Upper lobe of right lung (tissue), 1 donor: ENCODE measurements around the gene ODR4. TPM values are rescaled to one million over a fixed set of nuclear protein-coding genes. Genes with fewer than 3 reads are reported as not detected.
A peak's percentile ranks its signal among the peaks of the same experiment; 100 is the strongest.
"Not testable (repeated sequence)": the region's sequence is repeated elsewhere in the genome, so short reads cannot be mapped to it uniquely, and the experiment has no call there.

ENCODE experiments used
- ATAC-seq: fragments of 200-7000 bp; cut with Tn5 transposase; one replicate; pipeline ENCODE4 v1.9.1; 2020; ENCODE audit warnings: mild to moderate bottlenecking, moderate library complexity
- DNase-seq: peaks from one replicate; pipeline ENCODE4 v3.0.0-alpha.2; 2020
- H3K27ac ChIP-seq: fragments of 200-600 bp; one replicate; pipeline ENCODE4 v1.8.0; 2022
- H3K27me3 ChIP-seq: fragments of 200-600 bp; one replicate; pipeline ENCODE4 v1.8.0; 2022; ENCODE audit warnings: mild to moderate bottlenecking
- H3K36me3 ChIP-seq: fragments of 200-600 bp; one replicate; pipeline ENCODE4 v1.8.0; 2022
- H3K4me1 ChIP-seq: fragments of 200-600 bp; one replicate; pipeline ENCODE4 v1.8.0; 2022
- H3K4me3 ChIP-seq: fragments of 200-600 bp; one replicate; pipeline ENCODE4 v1.8.0; 2022; ENCODE audit warnings: mild to moderate bottlenecking
- H3K9me3 ChIP-seq: fragments of 200-600 bp; one replicate; pipeline ENCODE4 v1.8.0; 2022
- intact Hi-C: fragments of 100-400 bp; cut with DNase I; formaldehyde crosslinking; loops from one replicate; pipeline ENCODE4 v1.11.0; 2022
- total RNA-seq: library from RNA; stranded (reverse); fragmentation: NEBNext Ultra II Directional; extraction: Animal tissue kit (Norgen Biotek cat#: 25700); gene quantifications from one replicate; pipeline ENCODE4 v1.2.1, GENCODE V29; 2021
- TF ChIP-seq, protein P1 (sequence below): fragments of 200-600 bp; IDR thresholded peaks from one replicate; pipeline ENCODE4 v1.8.0; 2022; ENCODE audit warnings: antibody characterized with exemption
- donor health status: DM: no; HTN: yes; CAD: no; lungs with severe emphysema.

Gene ODR4
- total RNA-seq, 1 donor from 2014 or later, result 21.6 TPM

- Histone ChIP-seq H3K9me3 (no peaks in the 10 kb centered on the region), H3K36me3 (peaks cover 100% of the 10 kb centered on the region), H3K4me3 (no peak overlapping the region), H3K4me1 (no peaks in the 10 kb centered on the region), H3K27me3 (no peaks in the 10 kb centered on the region), H3K27ac (no peak overlapping the region)
- intact Hi-C loops, result no loop called here
- DNase-seq, result no peak
- TF ChIP-seq, protein P1, sequence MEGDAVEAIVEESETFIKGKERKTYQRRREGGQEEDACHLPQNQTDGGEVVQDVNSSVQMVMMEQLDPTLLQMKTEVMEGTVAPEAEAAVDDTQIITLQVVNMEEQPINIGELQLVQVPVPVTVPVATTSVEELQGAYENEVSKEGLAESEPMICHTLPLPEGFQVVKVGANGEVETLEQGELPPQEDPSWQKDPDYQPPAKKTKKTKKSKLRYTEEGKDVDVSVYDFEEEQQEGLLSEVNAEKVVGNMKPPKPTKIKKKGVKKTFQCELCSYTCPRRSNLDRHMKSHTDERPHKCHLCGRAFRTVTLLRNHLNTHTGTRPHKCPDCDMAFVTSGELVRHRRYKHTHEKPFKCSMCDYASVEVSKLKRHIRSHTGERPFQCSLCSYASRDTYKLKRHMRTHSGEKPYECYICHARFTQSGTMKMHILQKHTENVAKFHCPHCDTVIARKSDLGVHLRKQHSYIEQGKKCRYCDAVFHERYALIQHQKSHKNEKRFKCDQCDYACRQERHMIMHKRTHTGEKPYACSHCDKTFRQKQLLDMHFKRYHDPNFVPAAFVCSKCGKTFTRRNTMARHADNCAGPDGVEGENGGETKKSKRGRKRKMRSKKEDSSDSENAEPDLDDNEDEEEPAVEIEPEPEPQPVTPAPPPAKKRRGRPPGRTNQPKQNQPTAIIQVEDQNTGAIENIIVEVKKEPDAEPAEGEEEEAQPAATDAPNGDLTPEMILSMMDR, result no peak
- ATAC-seq, result no peak
These were observed 34.9 kb upstream of the ODR4 start for GRCh38 chr1:186340772-186341171.

- ATAC-seq, H3K27me3 ChIP-seq, H3K4me3 ChIP-seq, H3K9me3 ChIP-seq, DNase-seq, H3K4me1 ChIP-seq, intact Hi-C loops, H3K27ac ChIP-seq: not testable (repeated sequence)
- H3K36me3 ChIP-seq, result peaks cover 99% of the 10 kb centered on the region
These were observed 27.6 kb upstream of the ODR4 start for GRCh38 chr1:186347837-186348691.

DNA sequence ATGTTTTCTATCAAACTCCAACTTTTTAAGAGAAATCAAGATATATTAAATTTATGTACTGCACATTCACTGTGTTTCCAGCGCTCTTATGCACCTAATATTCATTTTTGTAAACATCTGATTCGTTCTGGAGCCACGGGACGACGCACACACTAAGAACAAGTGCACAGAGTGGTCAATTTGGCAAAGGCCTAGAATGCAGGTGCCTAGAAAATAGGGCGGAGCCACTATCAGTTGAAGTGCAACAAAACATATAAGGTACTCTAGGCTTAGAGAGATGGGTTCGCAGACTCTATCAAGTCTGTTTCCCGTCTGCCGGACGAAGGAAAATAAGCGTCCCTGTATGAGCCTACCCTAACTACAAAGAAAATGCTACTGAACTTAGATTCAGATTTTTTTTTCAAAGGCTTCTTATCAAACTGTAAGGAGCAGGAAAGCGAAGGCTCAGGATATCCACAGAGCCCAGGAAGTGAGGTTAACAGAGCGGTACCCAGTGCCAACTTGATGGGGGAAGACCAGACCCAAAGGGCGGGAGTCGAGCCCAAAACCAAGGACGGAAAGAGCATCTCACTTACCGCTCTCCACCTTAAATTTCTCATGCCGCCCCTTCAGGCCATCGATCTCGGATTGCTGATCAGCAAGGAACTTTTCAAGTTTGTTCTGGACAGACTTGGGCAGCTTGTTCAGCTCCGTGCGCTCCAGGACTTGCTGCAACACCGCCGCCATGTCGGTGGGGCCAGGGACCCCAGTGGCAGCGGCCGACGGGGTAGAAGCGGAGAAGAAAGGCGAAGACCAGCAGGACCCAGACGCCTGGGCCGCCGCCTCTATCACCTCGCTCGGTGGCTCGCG lies 1.1 kb upstream of the ODR4 start:
- Histone ChIP-seq H3K9me3 (no peaks in the 10 kb centered on the region), H3K27me3 (no peaks in the 10 kb centered on the region), H3K4me3 (peak overlapping the region; percentile 83), H3K27ac (peak overlapping the region; percentile 95), H3K36me3 (peaks cover 35% of the 10 kb centered on the region), H3K4me1 (peaks cover 19% of the 10 kb centered on the region)
- DNase-seq (no peak), ATAC-seq (no peak)
- intact Hi-C loops, result no loop called here
- TF ChIP-seq, protein P1, result no peak

DNA sequence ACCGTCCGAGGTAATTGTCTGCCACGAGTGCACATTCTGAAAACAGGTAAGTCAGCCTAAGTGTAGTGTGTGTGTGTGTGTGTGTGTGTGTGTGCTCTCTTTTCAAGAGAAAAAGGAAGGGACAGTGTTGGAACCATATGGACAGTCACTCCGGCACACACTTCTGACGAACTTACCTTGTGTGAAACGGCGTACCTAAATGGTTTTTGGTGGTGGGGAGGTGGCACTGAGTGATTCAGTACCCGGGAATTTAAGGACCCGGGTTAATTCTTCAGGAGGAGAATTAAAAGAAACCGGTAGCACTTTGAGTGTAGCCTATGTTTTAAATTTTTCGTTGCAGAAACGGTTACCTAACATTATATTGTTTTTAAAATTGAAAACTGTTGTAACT lies 286 bp downstream of the ODR4 start:
- peaks cover 19% of the 10 kb centered on the region for H3K4me1 ChIP-seq

GRCh38 chr1:186386725-186387383 lies 11.2 kb downstream of the ODR4 start:
- no peak for DNase-seq
- TF ChIP-seq, protein P1, result no peak
- no peaks in the 10 kb centered on the region for H3K9me3 ChIP-seq
- no peaks in the 10 kb centered on the region for H3K4me1 ChIP-seq
- no peak overlapping the region for H3K4me3 ChIP-seq
- no peaks in the 10 kb centered on the region for H3K27me3 ChIP-seq
- no peak overlapping the region for H3K27ac ChIP-seq
- no peak for ATAC-seq
- H3K36me3 ChIP-seq, result peaks cover 93% of the 10 kb centered on the region
- intact Hi-C loops, result no loop called here

More for the DNA sequence above, 286 bp downstream of the ODR4 start:
- Histone ChIP-seq H3K36me3 (peaks cover 35% of the 10 kb centered on the region), H3K4me3 (peak overlapping the region; percentile 83), H3K27me3 (no peaks in the 10 kb centered on the region), H3K9me3 (no peaks in the 10 kb centered on the region), H3K27ac (peak overlapping the region; percentile 95)
- intact Hi-C loops, result no loop called here
- TF ChIP-seq, protein P1, result no peak
- DNase-seq (no peak), ATAC-seq (peak; percentile 5)
